T-helper 9 cell (primary cell): ENCODE measurements around the gene C22orf23.

Experiments
- DNase-seq: peaks from one replicate; pipeline ENCODE4 v3.0.0-alpha.2; 2020

Gene C22orf23

GRCh38 chr22:37896939-37897338, 56.5 kb downstream of the C22orf23 start:
- DNase-seq: no peak

GRCh38 chr22:37896181-37896592, 57.2 kb downstream of the C22orf23 start:
- DNase-seq: peak; percentile 26

- DNase-seq: no peak
These were observed 58.3 kb downstream of the C22orf23 start for GRCh38 chr22:37894939-37895670.

GRCh38 chr22:37893583-37893983, 59.8 kb downstream of the C22orf23 start:
- DNase-seq: no peak
